CD4-positive, alpha-beta T cell treated with Interleukin-6 at 100 ng/mL for 8 hours (primary cell): ENCODE results near the gene ACSF2.
A peak's percentile ranks its signal among the peaks of the same experiment; 100 is the strongest.
"Not testable (repeated sequence)": the region's sequence is repeated elsewhere in the genome, so short reads cannot be mapped to it uniquely, and the experiment has no call there.

Source experiments
- DNase-seq: peaks from one replicate; pipeline ENCODE4 v3.0.0-alpha.2; 2020; ENCODE audit warnings: mixed read lengths, low spot score

ACSF2 gene

GRCh38 chr17:50425682-50426471 is at the start of gene ACSF2:
Gene ACSF2 (plus strand): TSS chr17:50426218. CDS start chr17:50426262, 44 bp downstream.
- peak; percentile 67 for DNase-seq

- no peak for DNase-seq
Observed at GRCh38 chr17:50379351-50380132, 46.5 kb upstream of the ACSF2 start.

- DNase-seq, result no peak
Observed at GRCh38 chr17:50380369-50381259, 45.4 kb upstream of the ACSF2 start.

DNA sequence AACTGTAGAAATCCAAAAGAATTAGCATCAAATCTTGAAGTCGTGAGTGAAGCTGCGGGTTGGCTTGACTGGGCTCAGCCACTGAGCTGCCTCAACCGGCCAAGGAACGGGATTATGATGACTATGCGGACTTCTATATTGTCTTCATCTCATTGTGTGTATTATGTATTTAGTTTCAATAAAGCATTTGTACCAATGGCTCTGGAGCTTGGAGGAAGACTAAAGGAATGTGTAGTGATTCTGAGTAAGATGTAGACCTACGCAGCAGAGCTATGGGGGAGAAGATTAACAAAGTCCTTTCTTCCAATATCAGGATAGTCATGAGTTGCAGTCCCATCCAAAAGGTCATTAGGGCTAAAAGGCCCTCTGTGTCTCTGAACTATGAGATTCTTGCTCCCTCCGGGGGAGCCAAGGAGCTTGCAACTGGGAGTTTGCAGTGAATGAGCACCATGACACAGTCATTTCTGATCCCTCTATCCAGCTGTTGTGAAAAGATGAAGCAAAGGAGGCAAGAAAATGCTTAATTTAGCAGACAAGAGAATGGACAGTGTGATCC is 44.7 kb upstream of the ACSF2 start:
- no peak for DNase-seq

GRCh38 chr17:50381920-50382319 is 44.1 kb upstream of the ACSF2 start:
- no peak for DNase-seq

DNA sequence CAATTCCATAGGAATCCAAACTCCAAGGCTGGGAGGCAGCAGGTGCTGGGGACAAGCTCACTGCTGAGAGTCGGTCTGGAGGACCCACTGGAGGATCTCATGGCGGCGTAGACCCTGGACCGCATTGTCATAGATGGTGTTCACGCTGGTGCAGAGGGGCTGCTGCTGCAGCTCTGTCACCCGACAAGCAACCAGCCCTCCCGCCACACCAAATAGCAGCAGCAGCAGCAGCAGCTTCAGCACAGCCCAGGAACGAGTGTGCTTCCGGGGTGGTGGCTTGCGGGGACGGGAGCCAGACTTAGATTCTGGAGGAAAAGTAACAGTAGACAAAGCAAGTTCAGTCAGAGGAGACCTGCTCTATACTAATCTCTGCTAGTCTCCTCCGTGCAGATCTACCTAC is 43.1 kb upstream of the ACSF2 start:
- DNase-seq, result no peak

- no peak for DNase-seq
Observed at GRCh38 chr17:50386510-50386909, 39.5 kb upstream of the ACSF2 start.

DNA sequence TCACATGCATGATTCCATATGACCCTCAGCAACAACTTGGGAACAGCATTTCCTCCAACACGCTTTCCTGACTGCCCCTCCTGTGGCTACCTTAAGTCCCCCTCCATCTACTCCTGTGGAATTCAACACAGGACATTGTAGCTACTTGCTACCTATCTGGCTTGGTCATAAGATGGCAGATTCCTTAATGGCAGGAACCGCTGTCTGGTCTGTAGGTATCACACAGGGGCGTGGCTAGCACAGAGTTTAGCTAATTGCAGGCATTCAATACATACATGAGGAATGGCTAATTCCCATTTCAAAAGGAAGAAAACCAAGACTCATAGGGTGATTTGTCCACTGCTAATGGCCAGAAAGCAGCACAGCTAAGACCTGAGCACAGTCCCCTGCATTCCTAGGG is 37.3 kb upstream of the ACSF2 start:
- no peak for DNase-seq

DNA sequence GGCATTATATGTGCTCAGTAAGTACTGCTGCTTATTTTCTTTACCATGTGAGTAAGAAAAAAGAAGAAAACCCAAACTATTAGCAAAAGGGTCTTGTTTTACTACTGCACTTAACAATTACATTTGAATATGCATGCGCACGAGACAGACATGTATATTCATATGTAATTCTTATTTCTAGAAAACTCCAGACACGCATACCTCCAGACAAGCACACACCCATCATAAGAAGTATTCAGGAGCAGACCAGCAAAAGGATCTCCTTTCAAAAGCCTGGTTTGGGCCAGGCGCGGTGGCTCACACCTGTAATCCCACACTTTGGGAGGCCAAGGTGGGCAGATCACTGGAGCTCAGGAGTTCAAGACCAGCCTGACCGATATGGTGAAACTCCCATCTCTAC is 36.5 kb upstream of the ACSF2 start:
- no peak for DNase-seq

DNA sequence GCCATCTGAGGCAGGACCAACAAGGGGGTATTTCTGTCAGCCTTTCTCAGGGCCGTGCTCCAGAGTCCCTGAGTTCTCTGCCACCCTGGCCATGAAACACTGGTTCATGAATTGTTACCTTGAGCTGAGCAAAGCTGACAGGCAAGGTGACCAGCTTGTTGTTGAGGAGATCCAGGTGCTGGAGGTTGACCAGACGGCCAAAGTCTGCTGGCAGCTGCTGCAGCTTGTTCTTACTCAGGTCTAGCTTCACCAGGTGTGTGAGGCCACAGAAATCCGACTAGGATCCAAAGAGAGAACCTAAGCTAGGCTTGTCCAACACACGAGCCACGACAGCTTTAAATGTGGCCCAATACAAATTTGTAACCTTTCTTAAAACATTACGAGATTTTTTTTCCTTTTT is 33.4 kb upstream of the ACSF2 start:
- DNase-seq, result no peak

DNA sequence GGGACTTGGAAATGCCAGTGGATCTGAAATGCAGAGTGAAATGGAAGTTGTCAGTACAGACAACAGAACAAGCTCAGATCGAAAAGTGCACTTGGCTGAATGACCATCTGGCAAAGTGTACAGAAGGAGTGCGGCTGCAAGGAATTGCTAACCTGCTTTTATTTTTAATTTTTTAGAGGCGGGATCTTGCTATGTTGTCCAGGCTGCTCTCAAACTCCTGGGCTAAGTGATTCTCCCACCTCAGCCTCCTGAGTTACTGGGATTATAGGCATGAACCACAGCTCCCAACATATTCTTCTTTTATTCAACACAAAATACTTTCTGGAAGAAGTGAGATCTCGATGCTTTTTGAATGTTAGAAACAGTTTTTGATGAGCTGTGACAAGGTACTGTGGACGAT is 32.3 kb upstream of the ACSF2 start:
- no peak for DNase-seq

DNA sequence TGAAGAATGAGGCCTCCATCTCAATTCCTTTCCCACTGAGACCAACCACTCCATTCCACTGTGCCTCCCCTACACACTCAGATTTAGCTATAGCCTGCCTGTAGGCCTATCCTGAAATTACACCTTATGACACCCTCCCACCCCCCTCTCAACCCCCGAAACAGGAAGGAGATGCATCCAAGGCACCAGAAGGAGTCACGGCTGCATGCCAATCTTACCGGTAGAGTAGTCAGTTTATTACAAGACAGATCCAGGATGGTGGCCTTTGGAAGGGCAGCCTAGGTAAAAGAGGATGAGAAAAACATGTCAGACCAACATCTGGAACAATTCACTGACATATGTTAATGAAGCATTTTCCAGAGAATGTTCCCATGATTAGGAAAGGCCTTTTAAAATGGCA is 31.3 kb upstream of the ACSF2 start:
- DNase-seq, result no peak

DNA sequence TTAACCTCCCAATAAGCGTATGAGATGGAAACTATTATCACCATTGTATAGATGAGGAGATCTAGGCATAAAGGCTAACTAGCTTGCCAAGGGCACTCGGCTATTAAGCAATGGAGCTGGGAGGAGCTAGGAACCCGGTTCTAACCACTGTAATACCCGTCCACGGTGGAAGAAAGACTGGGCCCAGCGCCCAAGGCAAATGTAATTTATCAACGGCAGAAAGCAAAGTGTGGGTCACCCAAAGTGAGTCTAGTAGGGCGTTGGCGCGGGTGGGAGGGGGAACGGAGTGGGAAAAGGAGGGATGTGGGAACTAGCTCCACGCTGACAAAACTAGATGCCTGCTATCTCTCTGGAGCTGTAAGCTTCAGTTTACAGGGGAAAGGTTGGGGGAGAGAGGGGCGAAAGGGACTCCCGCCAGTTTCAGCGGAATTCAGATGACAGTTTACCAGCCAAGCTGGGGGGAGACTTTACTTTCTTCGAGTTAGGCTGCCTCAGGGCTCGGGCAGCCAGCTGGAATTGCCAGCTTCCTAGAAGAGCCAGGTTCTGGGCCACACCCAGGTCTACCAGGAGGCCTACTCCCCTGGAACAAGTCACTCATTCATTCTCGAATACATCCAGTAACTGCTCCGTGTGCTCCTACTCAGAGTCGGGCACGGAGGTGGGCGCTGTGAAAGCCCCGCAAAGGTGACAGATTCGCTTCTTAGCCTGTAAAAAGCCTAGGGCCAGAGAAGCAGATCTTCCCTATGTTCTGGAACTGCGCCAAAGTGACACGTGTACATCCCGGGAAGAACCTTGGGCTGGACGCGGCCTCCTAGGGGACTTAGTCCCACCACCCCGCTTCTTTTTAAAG is 29.5 kb upstream of the ACSF2 start:
- DNase-seq, result no peak

GRCh38 chr17:50397111-50397918 is 28.7 kb upstream of the ACSF2 start, which contains the start of gene LRRC59:
Gene LRRC59 (minus strand): TSS chr17:50397523. CDS start chr17:50397317, 206 bp downstream.
- DNase-seq, result peak; percentile 89

DNA sequence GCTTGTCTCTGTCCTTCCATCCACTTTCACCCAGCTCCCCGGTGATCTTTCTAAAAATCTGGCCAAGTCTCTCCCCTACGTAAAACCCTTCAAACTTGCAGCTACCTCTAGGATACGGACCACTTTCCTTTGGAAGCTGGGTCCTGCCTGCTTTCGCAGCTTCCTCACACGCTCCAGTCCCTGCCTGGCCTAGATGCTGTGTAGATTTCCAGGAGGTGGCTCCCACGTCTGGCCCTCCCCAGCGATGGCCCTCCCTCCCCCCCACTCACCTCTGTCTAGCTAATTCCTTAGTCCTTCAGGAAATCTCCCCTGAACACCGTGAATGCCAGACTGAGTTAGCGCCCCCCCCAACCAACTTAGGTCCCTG is 28.1 kb upstream of the ACSF2 start:
- DNase-seq, result no peak

- not testable (repeated sequence) for DNase-seq
Observed at GRCh38 chr17:50398672-50399071, 27.3 kb upstream of the ACSF2 start.

DNA sequence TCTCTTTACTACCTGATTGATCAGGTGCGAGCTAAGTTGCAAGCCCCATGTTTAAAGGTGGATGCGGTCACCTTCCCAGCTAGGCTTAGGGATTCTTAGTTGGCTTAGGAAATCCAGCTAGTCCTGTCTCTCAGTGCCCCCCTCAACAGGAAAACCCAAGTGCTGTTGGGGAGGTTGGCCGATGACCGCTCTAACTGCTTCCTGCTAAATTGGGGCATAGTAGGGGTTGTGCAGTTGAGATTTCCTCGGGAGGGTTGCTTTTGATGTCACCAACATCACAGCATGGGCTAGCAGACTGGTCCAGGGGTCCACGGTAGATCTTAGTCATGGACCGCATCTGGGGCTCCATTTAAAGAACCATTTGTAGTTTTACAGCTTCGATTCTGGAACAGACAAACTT is 26.4 kb upstream of the ACSF2 start:
- DNase-seq, result not testable (repeated sequence)

DNA sequence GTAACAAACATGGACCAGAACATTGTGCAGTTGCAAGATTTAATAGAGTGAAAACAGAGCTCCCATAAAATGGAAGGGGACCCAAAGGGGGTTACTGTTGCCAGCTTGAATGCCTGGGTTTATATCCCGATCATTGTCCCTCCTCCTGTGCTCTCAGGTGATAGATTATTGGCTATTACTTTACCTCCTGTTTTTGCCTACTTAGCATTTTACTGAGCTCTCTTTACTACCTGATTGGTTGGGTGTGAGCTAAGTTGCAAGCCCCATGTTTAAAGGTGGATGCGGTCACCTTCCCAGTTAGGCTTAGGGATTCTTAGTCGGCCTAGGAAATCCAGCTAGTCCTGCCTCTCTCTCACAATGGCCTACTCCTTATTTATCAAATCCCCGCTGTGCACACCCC is 20.7 kb upstream of the ACSF2 start:
- DNase-seq, result not testable (repeated sequence)

DNA sequence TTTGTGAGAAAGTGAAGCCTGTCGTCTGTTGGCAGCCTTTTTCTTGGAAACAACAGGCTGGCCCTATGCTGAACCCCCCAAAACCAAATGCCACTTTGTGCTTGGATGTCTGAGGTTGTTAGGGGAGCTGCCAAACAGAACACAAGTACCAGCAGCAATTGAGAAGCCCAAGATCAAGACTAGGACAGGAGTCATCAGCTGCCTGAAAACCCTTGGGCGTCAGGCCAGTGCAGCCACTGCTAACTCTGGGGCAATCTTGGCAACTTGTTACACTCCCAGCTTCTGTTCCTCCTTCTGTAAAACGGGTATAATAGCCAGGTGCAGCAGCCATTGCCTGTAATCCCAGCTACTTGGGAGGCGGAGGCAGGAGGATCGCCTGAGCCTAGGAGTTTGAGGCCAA is 19.4 kb upstream of the ACSF2 start:
- no peak for DNase-seq

DNA sequence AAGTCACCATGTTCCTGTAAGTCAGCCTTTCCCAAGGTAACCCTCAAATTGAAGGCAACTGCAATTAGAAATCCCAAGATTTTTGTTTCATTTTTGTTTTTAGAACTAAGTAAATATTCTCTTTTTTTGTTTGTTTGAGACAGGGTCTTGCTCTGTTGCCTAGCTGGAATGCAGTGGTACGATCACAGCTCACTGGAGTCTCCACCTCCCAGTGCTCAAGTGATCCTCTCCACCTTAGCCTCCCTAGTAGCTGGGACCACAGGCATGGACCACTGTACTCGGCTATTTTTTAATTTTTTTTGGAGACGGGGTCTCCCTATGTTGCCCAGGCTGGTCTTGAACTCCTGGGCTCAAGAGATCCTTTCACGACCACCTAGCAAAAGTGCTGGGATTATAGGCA is 18.1 kb upstream of the ACSF2 start:
- DNase-seq, result no peak
